Smooth muscle cell (in vitro differentiated cells): ENCODE data around the gene LGR5. TPM values are rescaled to one million over a fixed set of nuclear protein-coding genes. Genes with fewer than 3 reads are reported as not detected.
A peak's percentile ranks its signal among the peaks of the same experiment; 100 is the strongest.
"Not testable (repeated sequence)": the region's sequence is repeated elsewhere in the genome, so short reads cannot be mapped to it uniquely, and the experiment has no call there.

ENCODE experiments used
- DNase-seq: peaks from one replicate; lab custom pipeline; 2025; ENCODE audit not compliant: unreplicated experiment; lab: John Stamatoyannopoulos, UW
- H2AFZ ChIP-seq: fragments of 200-600 bp; sonication (generic); 2 replicates; pipeline ENCODE4 v1.6.0; 2016; ENCODE audit warnings: antibody characterized with exemption, low read depth, mild to moderate bottlenecking
- H3F3A ChIP-seq: fragments of 200-600 bp; sonication (generic); 2 replicates; pipeline ENCODE4 v1.6.0; 2017; ENCODE audit warnings: antibody characterized with exemption, low read depth
- H3K27ac ChIP-seq: fragments of 200-600 bp; sonication (generic); 2 replicates; pipeline ENCODE4 v1.5.1; 2016; ENCODE audit warnings: low read depth, mild to moderate bottlenecking
- H3K27me3 ChIP-seq: fragments of 200-600 bp; sonication (generic); 2 replicates; pipeline ENCODE4 v1.6.1; 2016; ENCODE audit warnings: low read depth, mild to moderate bottlenecking
- H3K36me3 ChIP-seq: fragments of 200-600 bp; sonication (generic); 2 replicates; pipeline ENCODE4 v1.5.1; 2016; ENCODE audit warnings: low read depth
- H3K4me1 ChIP-seq: fragments of 200-600 bp; sonication (generic); 2 replicates; pipeline ENCODE4 v1.5.1; 2016; ENCODE audit warnings: low read depth
- H3K4me2 ChIP-seq: fragments of 200-600 bp; sonication (generic); 2 replicates; pipeline ENCODE4 v1.6.0; 2016; ENCODE audit warnings: mild to moderate bottlenecking
- H3K4me3 ChIP-seq: fragments of 200-600 bp; sonication (generic); 2 replicates; pipeline ENCODE4 v1.5.1; 2016; ENCODE audit warnings: mild to moderate bottlenecking
- H3K79me2 ChIP-seq: fragments of 200-600 bp; sonication (generic); 2 replicates; pipeline ENCODE4 v1.6.0; 2016; ENCODE audit warnings: low read depth, mild to moderate bottlenecking
- H3K9ac ChIP-seq: fragments of 200-600 bp; sonication (generic); 2 replicates; pipeline ENCODE4 v1.6.0; 2016; ENCODE audit warnings: low read depth
- H3K9me3 ChIP-seq: fragments of 200-600 bp; sonication (generic); replicated peaks from 2 replicates; pipeline ENCODE4 v1.5.1; 2016; ENCODE audit warnings: low read depth
- H4K20me1 ChIP-seq: fragments of 200-600 bp; sonication (generic); 2 replicates; pipeline ENCODE4 v1.6.0; 2016; ENCODE audit warnings: low read depth
- CTCF ChIP-seq: fragments of 200-600 bp; sonication (generic); IDR thresholded peaks from 2 replicates; pipeline ENCODE4 v1.5.1; 2017; ENCODE audit warnings: borderline replicate concordance, mild to moderate bottlenecking, antibody characterized with exemption; ENCODE audit not compliant: insufficient read depth, poor library complexity, severe bottlenecking
- WGBS: methylation state at CpG from one replicate; pipeline ENCODE4 v1.1.7; 2016; ENCODE audit warnings: low lambda C conversion rate; 5-methylcytosine and 5-hydroxymethylcytosine counted together
- polyA plus RNA-seq: library from polyadenylated mRNA; unstranded; fragments of >200 nt; fragmentation: Nextera tagmentation; extraction: Ambion mirVana; gene quantifications from 2 replicates; pipeline ENCODE4 v1.2.1, GENCODE V29; 2016
- total RNA-seq: library from RNA; depleted of rRNA; stranded (reverse); fragments of >200 nt; gene quantifications from 2 replicates; pipeline ENCODE4 v1.2.3, GENCODE V29; 2014

Gene LGR5
- total and polyA plus RNA-seq, 2 experiments from 2014 or later, result 0.30 to 0.54 TPM

DNA sequence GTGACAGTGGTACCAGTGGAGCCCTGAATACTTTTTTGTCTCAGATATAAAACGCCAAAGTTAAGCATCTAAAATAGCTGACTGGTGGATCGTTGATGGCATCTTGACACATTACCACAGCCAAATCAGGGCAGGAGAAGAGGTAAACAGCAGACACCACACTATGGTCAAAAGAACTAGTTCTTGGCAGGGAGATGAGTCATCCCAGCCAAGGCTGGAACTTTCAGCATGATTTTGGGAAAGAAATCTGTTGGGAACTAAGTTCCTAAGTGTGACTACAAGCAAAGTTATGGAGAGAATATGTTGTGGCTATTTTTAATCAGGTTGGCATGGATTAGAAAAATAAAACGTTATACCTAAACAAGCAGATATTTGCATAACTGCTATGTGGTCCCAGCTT lies 36.9 kb downstream of the LGR5 start:
- Histone ChIP-seq H3K4me3 (no peak overlapping the region), H3K36me3 (no peaks in the 10 kb centered on the region), H3K4me2 (peak overlapping the region; percentile 21), H3K4me1 (no peaks in the 10 kb centered on the region), H3K27me3 (no peaks in the 10 kb centered on the region), H3K27ac (peak overlapping the region; percentile 22), H3K9ac (peak overlapping the region; percentile 25), H3K79me2 (no peaks in the 10 kb centered on the region), H4K20me1 (no peaks in the 10 kb centered on the region), H3K9me3 (no peaks in the 10 kb centered on the region), H2AFZ (no peak overlapping the region), H3F3A (no peaks in the 10 kb centered on the region)
- no peak for TF ChIP-seq CTCF
- no peak for DNase-seq
- 21% methylated on average over 3 of the region's 3 CpGs for WGBS

DNA sequence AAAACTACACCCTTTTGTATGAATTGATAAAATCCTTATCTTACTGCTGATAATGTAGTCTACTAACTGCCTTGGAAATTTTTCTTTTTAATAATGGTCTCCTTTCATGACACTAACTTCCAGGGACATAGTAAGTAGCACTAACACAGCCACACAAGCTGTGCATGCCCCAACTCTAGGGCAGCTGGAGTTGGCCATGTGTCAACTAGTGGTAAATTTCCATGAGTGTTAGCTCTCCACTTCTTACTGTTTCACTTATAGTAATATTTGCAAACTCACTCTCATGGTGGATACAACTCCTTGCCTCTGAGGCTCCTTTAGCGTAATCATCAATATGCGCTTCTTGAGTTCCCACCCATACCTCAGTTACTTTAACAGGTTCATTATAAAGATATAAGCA lies 38.0 kb downstream of the LGR5 start:
- H3K79me2 ChIP-seq, result no peaks in the 10 kb centered on the region
- no peak overlapping the region for H3K27ac ChIP-seq
- H2AFZ ChIP-seq, result no peak overlapping the region
- no peaks in the 10 kb centered on the region for H3K36me3 ChIP-seq
- H3K4me1 ChIP-seq, result no peaks in the 10 kb centered on the region
- 98% methylated on average over 2 of the region's 2 CpGs for WGBS
- no peak for DNase-seq
- no peaks in the 10 kb centered on the region for H4K20me1 ChIP-seq
- no peak overlapping the region for H3K4me3 ChIP-seq
- H3K27me3 ChIP-seq, result no peaks in the 10 kb centered on the region
- no peak overlapping the region for H3K4me2 ChIP-seq
- TF ChIP-seq CTCF, result no peak
- no peaks in the 10 kb centered on the region for H3K9me3 ChIP-seq
- H3K9ac ChIP-seq, result no peak overlapping the region
- H3F3A ChIP-seq, result no peaks in the 10 kb centered on the region

DNA sequence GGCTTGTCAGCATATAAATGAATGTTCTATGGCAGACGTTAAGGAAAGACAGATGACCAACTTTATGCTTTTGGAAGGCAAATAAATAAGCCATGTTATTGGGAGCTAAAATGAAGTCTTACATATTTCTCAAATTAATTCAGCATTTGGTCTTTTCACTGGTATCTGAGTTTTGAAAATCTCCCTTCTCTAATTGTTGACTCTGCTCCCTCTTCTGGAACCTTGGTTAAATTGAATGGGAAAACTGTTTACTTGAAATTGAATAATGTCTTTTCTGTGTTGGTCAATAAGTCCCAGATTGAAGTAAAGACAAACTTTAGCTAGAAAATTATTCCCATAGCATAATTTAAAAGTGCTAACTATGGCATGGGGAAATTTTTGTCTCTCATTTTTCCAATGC lies 38.7 kb downstream of the LGR5 start:
- H4K20me1 ChIP-seq, result no peaks in the 10 kb centered on the region
- H3K4me1 ChIP-seq, result no peaks in the 10 kb centered on the region
- H3K27me3 ChIP-seq, result no peaks in the 10 kb centered on the region
- no peak for TF ChIP-seq CTCF
- H3K9ac ChIP-seq, result no peak overlapping the region
- H3K36me3 ChIP-seq, result no peaks in the 10 kb centered on the region
- H3K4me2 ChIP-seq, result no peak overlapping the region
- no peak overlapping the region for H2AFZ ChIP-seq
- H3K27ac ChIP-seq, result no peak overlapping the region
- H3K79me2 ChIP-seq, result no peaks in the 10 kb centered on the region
- no peak overlapping the region for H3K4me3 ChIP-seq
- 87% methylated on average over 1 of the region's 1 CpG for WGBS
- no peak for DNase-seq
- no peaks in the 10 kb centered on the region for H3F3A ChIP-seq
- no peaks in the 10 kb centered on the region for H3K9me3 ChIP-seq

GRCh38 chr12:71484272-71484905 lies 44.8 kb downstream of the LGR5 start:
- H3K27ac ChIP-seq, result no peak overlapping the region
- no peaks in the 10 kb centered on the region for H3K27me3 ChIP-seq
- no peak overlapping the region for H3K4me2 ChIP-seq
- H4K20me1 ChIP-seq, result no peaks in the 10 kb centered on the region
- H3K79me2 ChIP-seq, result no peaks in the 10 kb centered on the region
- H3F3A ChIP-seq, result no peaks in the 10 kb centered on the region
- no peak overlapping the region for H3K4me3 ChIP-seq
- TF ChIP-seq CTCF, result no peak
- no peak for DNase-seq
- 90% methylated on average over 8 of the region's 8 CpGs for WGBS
- H3K9me3 ChIP-seq, result no peaks in the 10 kb centered on the region
- no peak overlapping the region for H3K9ac ChIP-seq
- no peaks in the 10 kb centered on the region for H3K36me3 ChIP-seq
- H2AFZ ChIP-seq, result no peak overlapping the region
- H3K4me1 ChIP-seq, result no peaks in the 10 kb centered on the region

GRCh38 chr12:71490844-71491243 lies 51.2 kb downstream of the LGR5 start:
- not testable (repeated sequence) for H2AFZ ChIP-seq, H3K27me3 ChIP-seq, H3K9me3 ChIP-seq, H4K20me1 ChIP-seq, H3K27ac ChIP-seq, H3K9ac ChIP-seq, H3K4me1 ChIP-seq, H3F3A ChIP-seq, H3K4me2 ChIP-seq, DNase-seq, H3K4me3 ChIP-seq, H3K36me3 ChIP-seq, H3K79me2 ChIP-seq
- 93% methylated on average over 2 of the region's 2 CpGs for WGBS
